ENCODE results near the gene ATG16L1.

- TF ChIP-seq CTCF (IDR thresholded peaks at IDR 0.05) (peak in 5 of 7 experiments; percentile 84 to 97 (median 88)), POLR2AphosphoS5 (IDR thresholded peaks at IDR 0.05) (peak; percentile 82 to 95 (median 92)), EP300 (IDR thresholded peaks at IDR 0.05) (no peak)
These were observed at the start of gene ATG16L1 for GRCh38 chr2:233251306-233252116.
